Measurements from ENCODE around the gene PC. TPM values are rescaled to one million over a fixed set of nuclear protein-coding genes. Genes with fewer than 3 reads are reported as not detected.

Gene PC
- total RNA-seq, 4 donors from 2014 or later, result 13.1 to 67.6 (median 32.1) TPM

DNA sequence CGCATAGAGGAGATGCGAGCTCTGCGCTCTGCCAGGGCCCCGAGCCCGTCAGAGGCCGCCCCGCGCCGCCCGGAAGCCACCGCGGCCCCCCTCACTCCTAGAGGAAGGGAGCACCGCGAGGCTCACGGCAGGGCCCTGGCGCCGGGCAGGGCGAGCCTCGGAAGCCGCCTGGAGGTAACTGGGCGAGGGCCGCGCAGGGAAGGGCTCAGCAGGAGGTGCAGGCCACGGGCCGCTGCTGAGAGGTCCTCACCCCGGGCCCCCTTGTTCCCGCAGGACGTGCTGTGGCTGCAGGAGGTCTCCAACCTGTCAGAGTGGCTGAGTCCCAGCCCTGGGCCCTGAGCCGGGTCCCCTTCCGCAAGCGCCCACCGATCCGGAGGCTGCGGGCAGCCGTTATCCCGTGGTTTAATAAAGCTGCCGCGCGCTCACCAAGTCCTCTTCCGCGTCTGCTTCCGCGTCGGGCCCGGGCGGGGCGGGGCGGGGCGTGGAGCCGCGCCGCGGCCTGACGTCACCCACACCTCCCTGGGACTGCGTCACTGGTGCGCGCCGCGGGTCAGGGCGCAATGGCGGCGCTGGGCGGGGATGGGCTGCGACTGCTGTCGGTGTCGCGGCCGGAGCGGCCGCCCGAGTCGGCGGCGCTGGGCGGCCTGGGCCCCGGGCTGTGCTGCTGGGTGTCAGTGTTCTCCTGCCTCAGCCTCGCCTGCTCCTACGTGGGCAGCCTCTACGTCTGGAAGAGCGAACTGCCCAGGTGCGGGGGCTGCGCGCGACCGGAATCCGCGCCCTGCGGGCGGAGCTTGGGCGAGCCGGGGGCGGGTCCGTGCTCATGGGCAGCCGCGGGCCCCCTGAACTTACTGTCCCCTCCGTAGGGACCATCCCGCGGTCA is 115.0 kb downstream of the PC start, which contains the start of gene RCE1:
Gene RCE1, plus strand, starts transcription at position 546 of the 880 bp plus-strand sequence. Its CDS starts 15 bp downstream, at position 561.
- intact Hi-C loops (cut with DNase I; ENCODE audit: low total_unique reads) (loop anchor here (1.0 to 5.0 kb wide), 3 partner anchors 13 to 498 kb away; partner anchors contain the start of genes BRMS1 and PC), in situ Hi-C loops (cut with MboI; ENCODE audit: low sequenced_read_pairs in 4 of 4) (loop anchor here in 3 of 4 donors (25.0 kb wide), 2 partner anchors 256 to 431 kb away; partner anchors contain the start of genes CCDC87 (in 2 of the 3), CCS (in 2 of the 3) and NPAS4 (in 1 of the 3))
- TF ChIP-seq POLR2A (IDR thresholded peaks at IDR 0.05), result peak; percentile 86 to 93
- TF ChIP-seq, protein P1, sequence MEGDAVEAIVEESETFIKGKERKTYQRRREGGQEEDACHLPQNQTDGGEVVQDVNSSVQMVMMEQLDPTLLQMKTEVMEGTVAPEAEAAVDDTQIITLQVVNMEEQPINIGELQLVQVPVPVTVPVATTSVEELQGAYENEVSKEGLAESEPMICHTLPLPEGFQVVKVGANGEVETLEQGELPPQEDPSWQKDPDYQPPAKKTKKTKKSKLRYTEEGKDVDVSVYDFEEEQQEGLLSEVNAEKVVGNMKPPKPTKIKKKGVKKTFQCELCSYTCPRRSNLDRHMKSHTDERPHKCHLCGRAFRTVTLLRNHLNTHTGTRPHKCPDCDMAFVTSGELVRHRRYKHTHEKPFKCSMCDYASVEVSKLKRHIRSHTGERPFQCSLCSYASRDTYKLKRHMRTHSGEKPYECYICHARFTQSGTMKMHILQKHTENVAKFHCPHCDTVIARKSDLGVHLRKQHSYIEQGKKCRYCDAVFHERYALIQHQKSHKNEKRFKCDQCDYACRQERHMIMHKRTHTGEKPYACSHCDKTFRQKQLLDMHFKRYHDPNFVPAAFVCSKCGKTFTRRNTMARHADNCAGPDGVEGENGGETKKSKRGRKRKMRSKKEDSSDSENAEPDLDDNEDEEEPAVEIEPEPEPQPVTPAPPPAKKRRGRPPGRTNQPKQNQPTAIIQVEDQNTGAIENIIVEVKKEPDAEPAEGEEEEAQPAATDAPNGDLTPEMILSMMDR (IDR thresholded peaks at IDR 0.05 in 4 of 5, conservative IDR thresholded peaks at IDR 0.05 in 1 of 5), result peak in 2 of 5 experiments; percentile 18 to 33
- H3K9me3 ChIP-seq, result no peaks in the 10 kb centered on the region
- DNase-seq (peak; percentile 68 to 86), ATAC-seq (peak; percentile 91 to 92)
- H3K4me3 ChIP-seq, result peak within 1 kb of the TSS; percentile 95 to 99 (median 98)
- H3K4me1 ChIP-seq, result peaks cover 18 to 25% of the 10 kb centered on the region in 2 donors
- H3K27ac ChIP-seq, result peak within 1 kb of the TSS; percentile 95 to 98 (median 98)
- peaks cover 0 to 29% of the 10 kb centered on the region in 2 donors for H3K36me3 ChIP-seq
- no peaks in the 10 kb centered on the region for H3K27me3 ChIP-seq

GRCh38 chr11:66842501-66842895 is 115.7 kb downstream of the PC start:
- DNase-seq, result no peak
- in situ Hi-C loops (cut with MboI; ENCODE audit: low sequenced_read_pairs in 4 of 4) (loop anchor here in 3 of 4 donors (25.0 kb wide), 2 partner anchors 255 to 430 kb away; partner anchors contain the start of genes CCDC87 (in 2 of the 3), CCS (in 2 of the 3) and NPAS4 (in 1 of the 3)), intact Hi-C loops (cut with DNase I; ENCODE audit: low total_unique reads) (loop anchor here (5.0 kb wide), 1 partner anchor 115 kb away; the partner anchor contains the start of gene PC)
- H3K4me3 ChIP-seq, result peak overlapping the region; percentile 95 to 99 (median 98)
- H3K27me3 ChIP-seq, result no peaks in the 10 kb centered on the region
- peaks cover 0 to 24% of the 10 kb centered on the region in 2 donors for H3K36me3 ChIP-seq
- H3K9me3 ChIP-seq, result no peaks in the 10 kb centered on the region
- TF ChIP-seq POLR2A (IDR thresholded peaks at IDR 0.05), result no peak
- TF ChIP-seq, protein P1 (IDR thresholded peaks at IDR 0.05 in 4 of 5, conservative IDR thresholded peaks at IDR 0.05 in 1 of 5), result no peak
- peaks cover 18 to 25% of the 10 kb centered on the region in 2 donors for H3K4me1 ChIP-seq
- ATAC-seq, result peak; percentile 2 to 3
- peak overlapping the region; percentile 95 to 98 (median 98) for H3K27ac ChIP-seq

- Histone ChIP-seq H3K9me3 (no peaks in the 10 kb centered on the region), H3K4me1 (peaks cover 18 to 25% of the 10 kb centered on the region in 2 donors), H3K4me3 (peak overlapping the region; percentile 95 to 99 (median 98)), H3K27ac (peak overlapping the region in 1 of 4 donors; percentile 95), H3K36me3 (peaks cover 0 to 22% of the 10 kb centered on the region in 2 donors), H3K27me3 (no peaks in the 10 kb centered on the region)
- DNase-seq (no peak), ATAC-seq (no peak)
- TF ChIP-seq POLR2A (IDR thresholded peaks at IDR 0.05), result no peak
- TF ChIP-seq, protein P1 (IDR thresholded peaks at IDR 0.05 in 4 of 5, conservative IDR thresholded peaks at IDR 0.05 in 1 of 5), result no peak
- in situ Hi-C loops (cut with MboI; ENCODE audit: low sequenced_read_pairs in 4 of 4) (loop anchor here in 3 of 4 donors (25.0 kb wide), 2 partner anchors 255 to 430 kb away; partner anchors contain the start of genes CCDC87 (in 2 of the 3), CCS (in 2 of the 3) and NPAS4 (in 1 of the 3)), intact Hi-C loops (cut with DNase I; ENCODE audit: low total_unique reads) (loop anchor here (5.0 kb wide), 1 partner anchor 115 kb away; the partner anchor contains the start of gene PC)
These were observed 116.3 kb downstream of the PC start for GRCh38 chr11:66841861-66842260.

DNA sequence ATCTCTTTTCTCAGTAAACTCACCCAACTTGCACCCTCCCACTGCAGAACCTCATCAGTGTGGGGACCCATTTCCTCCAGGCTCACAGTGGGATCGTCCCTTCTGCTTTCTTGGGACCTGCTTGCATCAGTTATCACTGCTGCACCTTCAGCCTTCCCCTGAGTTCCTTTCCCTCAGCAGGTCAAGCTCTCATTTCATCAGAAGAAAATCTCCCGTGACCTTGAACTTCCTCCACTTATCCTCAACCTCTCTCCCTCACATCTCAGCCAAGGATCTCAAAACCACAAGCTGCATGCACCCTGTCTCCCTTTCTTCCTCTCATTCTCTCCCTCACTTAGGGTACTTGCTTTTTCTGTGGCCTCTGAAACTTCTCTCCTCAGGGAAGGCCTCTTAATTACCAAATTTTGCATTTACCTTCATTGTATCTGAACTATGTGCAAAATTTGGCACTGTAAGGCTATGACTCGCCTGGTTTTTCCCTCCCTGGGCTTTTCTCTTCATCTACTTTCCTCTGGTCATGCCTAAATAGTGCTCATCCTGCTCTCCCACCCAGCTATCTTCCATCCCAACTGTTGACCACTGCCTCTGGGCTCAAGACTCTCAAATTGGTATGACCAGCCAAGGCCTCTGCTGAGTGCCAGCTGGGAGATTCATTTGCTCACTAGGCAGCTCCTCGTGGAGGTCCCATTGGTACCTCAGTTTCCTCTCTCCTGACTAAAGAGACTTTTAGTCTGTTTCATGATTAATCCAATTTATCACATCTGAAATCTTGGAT is 117.7 kb downstream of the PC start:
- ATAC-seq (no peak), DNase-seq (no peak)
- in situ Hi-C loops (cut with MboI; ENCODE audit: low sequenced_read_pairs in 4 of 4), result loop anchor here in 3 of 4 donors (25.0 kb wide), 2 partner anchors 253 to 428 kb away; partner anchors contain the start of genes CCDC87 (in 2 of the 3), CCS (in 2 of the 3) and NPAS4 (in 1 of the 3)
- Histone ChIP-seq H3K4me1 (peaks cover 18 to 25% of the 10 kb centered on the region in 2 donors), H3K9me3 (no peaks in the 10 kb centered on the region), H3K27me3 (no peaks in the 10 kb centered on the region), H3K36me3 (peaks cover 0 to 8% of the 10 kb centered on the region in 2 donors), H3K4me3 (no peak overlapping the region), H3K27ac (no peak overlapping the region)
- TF ChIP-seq, protein P1 (IDR thresholded peaks at IDR 0.05 in 4 of 5, conservative IDR thresholded peaks at IDR 0.05 in 1 of 5), result no peak
- no peak for TF ChIP-seq POLR2A (IDR thresholded peaks at IDR 0.05)
- intact Hi-C loops (cut with DNase I; ENCODE audit: low total_unique reads), result loop anchor here (5.0 kb wide), 1 partner anchor 117 kb away; the partner anchor contains the start of gene PC

All from gastrocnemius medialis (tissue), 4 donors.